ENCODE data around the gene BRINP3. TPM values are rescaled to one million over a fixed set of nuclear protein-coding genes. Genes with fewer than 3 reads are reported as not detected.
A peak's percentile ranks its signal among the peaks of the same experiment; 100 is the strongest.

Gene BRINP3
- total RNA-seq, 6 donors from 2014 or later, result 0.17 to 1.6 (median 1.1) TPM; not detected in 2

DNA sequence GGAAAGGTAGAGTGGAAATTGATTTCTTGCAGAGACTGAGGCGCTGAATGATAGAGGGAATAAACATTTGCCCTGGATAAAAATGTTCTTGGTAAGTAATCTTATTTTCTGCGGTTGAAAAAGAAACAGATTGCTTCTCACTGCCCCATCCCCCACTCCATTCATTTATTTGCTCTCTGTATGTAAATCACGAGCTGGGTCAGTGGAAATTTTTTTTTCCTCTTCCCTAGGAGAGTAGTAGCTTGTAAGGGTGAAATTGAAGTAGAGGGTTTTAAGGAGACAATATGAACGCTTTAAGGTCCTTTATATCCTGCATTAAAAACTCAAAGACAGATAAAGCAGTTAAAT, 1.4 kb upstream of the BRINP3 start:
- TF ChIP-seq POLR2A (IDR thresholded peaks at IDR 0.05) (no peak), POLR2AphosphoS5 (IDR thresholded peaks at IDR 0.05) (no peak), EP300 (IDR thresholded peaks at IDR 0.05) (no peak)
- TF ChIP-seq, protein P1, sequence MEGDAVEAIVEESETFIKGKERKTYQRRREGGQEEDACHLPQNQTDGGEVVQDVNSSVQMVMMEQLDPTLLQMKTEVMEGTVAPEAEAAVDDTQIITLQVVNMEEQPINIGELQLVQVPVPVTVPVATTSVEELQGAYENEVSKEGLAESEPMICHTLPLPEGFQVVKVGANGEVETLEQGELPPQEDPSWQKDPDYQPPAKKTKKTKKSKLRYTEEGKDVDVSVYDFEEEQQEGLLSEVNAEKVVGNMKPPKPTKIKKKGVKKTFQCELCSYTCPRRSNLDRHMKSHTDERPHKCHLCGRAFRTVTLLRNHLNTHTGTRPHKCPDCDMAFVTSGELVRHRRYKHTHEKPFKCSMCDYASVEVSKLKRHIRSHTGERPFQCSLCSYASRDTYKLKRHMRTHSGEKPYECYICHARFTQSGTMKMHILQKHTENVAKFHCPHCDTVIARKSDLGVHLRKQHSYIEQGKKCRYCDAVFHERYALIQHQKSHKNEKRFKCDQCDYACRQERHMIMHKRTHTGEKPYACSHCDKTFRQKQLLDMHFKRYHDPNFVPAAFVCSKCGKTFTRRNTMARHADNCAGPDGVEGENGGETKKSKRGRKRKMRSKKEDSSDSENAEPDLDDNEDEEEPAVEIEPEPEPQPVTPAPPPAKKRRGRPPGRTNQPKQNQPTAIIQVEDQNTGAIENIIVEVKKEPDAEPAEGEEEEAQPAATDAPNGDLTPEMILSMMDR (IDR thresholded peaks at IDR 0.05), result no peak
- Histone ChIP-seq H3K4me1 (peaks cover 0 to 18% (median 8%) of the 10 kb centered on the region in 4 donors), H3K27ac (no peak overlapping the region), H3K9me3 (no peaks in the 10 kb centered on the region), H3K4me3 (peak overlapping the region in 3 of 4 donors; percentile 16 to 39 (median 39)), H3K27me3 (no peaks in the 10 kb centered on the region), H3K36me3 (no peaks in the 10 kb centered on the region)
- 6% methylated on average over 4 of the region's 4 CpGs for WGBS, 2 donors
- no peak for ATAC-seq (ENCODE audit: low FRiP score in 2 of 2)
- DNase-seq, result no peak

DNA sequence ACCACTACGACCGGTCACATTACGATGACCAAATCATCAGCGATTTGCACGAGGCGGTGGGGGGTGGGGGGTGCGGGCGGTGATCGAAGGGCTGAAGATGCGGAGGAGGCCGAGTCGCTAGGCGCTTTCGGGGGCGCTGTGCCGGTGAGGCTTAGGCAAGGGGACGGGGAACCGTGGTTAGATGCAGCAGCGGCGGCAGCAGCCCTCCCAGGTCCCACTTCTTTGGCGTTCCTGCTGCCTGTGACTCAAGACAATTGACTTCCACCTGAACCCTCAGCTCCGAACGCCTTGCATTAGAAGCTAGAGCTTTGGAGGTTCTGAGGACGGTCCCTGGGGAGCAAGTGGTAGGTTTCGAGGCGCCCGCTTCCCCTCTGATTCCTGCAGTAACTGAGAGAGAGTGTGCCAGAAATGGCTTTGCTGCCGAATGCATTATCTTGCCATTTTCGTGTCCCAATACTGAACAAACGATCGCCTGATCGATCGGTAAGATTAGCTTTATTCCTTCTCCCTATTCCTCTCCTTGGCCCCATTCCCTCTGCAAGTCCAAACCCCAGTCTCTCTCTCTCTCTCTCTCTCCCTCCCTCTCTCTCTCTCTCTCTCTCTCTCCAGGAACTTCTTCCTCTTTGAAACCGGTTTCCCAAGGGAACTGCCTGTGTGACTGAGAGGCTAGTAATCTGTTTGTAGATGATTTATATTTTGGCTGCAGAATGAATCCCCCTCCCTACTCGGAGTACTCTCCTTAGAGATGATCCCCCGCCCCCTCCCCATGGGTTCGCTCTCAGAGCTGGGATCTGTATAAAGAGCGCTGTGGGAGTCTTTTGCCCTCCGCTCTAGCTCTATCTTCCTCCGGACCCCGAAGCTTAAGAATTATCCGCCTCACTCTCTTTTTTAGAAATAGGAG, 735 bp upstream of the BRINP3 start:
- Histone ChIP-seq H3K27me3 (no peaks in the 10 kb centered on the region), H3K36me3 (no peaks in the 10 kb centered on the region), H3K9me3 (no peaks in the 10 kb centered on the region), H3K27ac (no peak overlapping the region), H3K4me1 (peaks cover 0 to 18% (median 8%) of the 10 kb centered on the region in 4 donors), H3K4me3 (peak overlapping the region in 3 of 4 donors; percentile 16 to 39 (median 39))
- TF ChIP-seq POLR2AphosphoS5 (IDR thresholded peaks at IDR 0.05), result no peak
- TF ChIP-seq, protein P1 (IDR thresholded peaks at IDR 0.05), result no peak
- TF ChIP-seq POLR2A (IDR thresholded peaks at IDR 0.05), result no peak
- no peak for TF ChIP-seq EP300 (IDR thresholded peaks at IDR 0.05)
- peak in 1 of 2 donors; percentile 77 for DNase-seq
- 5% methylated on average over 22 to 42 of the region's 42 CpGs for WGBS, 2 donors
- ATAC-seq (ENCODE audit: low FRiP score in 2 of 2), result peak in 1 of 2 donors; percentile 49

- WGBS, 2 donors, result 35 to 41% methylated on average over 5 of the region's 5 CpGs
- TF ChIP-seq, protein P1 (IDR thresholded peaks at IDR 0.05), result no peak
- TF ChIP-seq EP300 (IDR thresholded peaks at IDR 0.05) (no peak), POLR2A (IDR thresholded peaks at IDR 0.05) (no peak), POLR2AphosphoS5 (IDR thresholded peaks at IDR 0.05) (no peak)
- ATAC-seq (ENCODE audit: low FRiP score in 2 of 2) (no peak), DNase-seq (no peak)
- Histone ChIP-seq H3K4me1 (peaks cover 0 to 18% (median 8%) of the 10 kb centered on the region in 4 donors), H3K9me3 (no peaks in the 10 kb centered on the region), H3K27ac (no peak overlapping the region), H3K4me3 (no peak overlapping the region), H3K27me3 (no peaks in the 10 kb centered on the region), H3K36me3 (no peaks in the 10 kb centered on the region)
These were observed 858 bp downstream of the BRINP3 start for GRCh38 chr1:190476806-190477205.

DNA sequence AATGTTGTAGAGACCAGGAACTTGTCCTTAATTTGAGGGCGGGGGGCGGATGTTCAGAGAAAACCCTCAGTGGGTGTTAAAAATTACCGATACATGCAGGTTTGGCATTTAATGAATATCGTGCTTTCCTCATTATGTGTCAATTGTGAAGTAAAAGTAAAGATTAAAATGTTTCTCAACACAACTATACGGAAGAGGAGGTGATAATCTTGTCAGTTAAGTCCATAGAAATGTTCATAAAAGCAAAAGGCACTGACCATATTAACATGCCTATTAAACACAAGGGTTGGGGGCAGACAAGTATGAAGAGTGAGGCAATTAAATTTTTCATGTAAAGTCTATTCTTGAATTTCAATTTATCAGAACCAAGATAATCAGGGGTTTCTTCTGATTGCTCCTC, 1.3 kb downstream of the BRINP3 start:
- Histone ChIP-seq H3K36me3 (no peaks in the 10 kb centered on the region), H3K27ac (no peak overlapping the region), H3K9me3 (no peaks in the 10 kb centered on the region), H3K27me3 (no peaks in the 10 kb centered on the region), H3K4me1 (peaks cover 0 to 18% (median 8%) of the 10 kb centered on the region in 4 donors), H3K4me3 (peak overlapping the region in 2 of 4 donors; percentile 12 to 13)
- 21 to 23% methylated on average over 5 of the region's 5 CpGs for WGBS, 2 donors
- ATAC-seq (ENCODE audit: low FRiP score in 2 of 2) (no peak), DNase-seq (no peak)
- no peak for TF ChIP-seq POLR2A (IDR thresholded peaks at IDR 0.05)
- TF ChIP-seq, protein P1 (IDR thresholded peaks at IDR 0.05), result no peak

All from upper lobe of left lung (tissue), 6 donors.